Sigmoid colon (tissue), 7 donors: ENCODE results near the gene LARGE1. TPM values are rescaled to one million over a fixed set of nuclear protein-coding genes. Genes with fewer than 3 reads are reported as not detected.

Source experiments
- DNase-seq: peaks from one replicate; pipeline ENCODE4 v3.0.0-alpha.2; 2019
- H3K27ac ChIP-seq, 4 donors: fragments of 200-600 bp; sonication (generic); one replicate each; pipeline ENCODE4 v1.5.1; 2016 to 2019; ENCODE audit warnings: mild to moderate bottlenecking in 1 of 4
- H3K27me3 ChIP-seq, 3 donors: fragments of 200-600 bp; sonication (generic); one replicate each; pipeline ENCODE4 v1.5.1; 2019; ENCODE audit warnings: mild to moderate bottlenecking in 1 of 3
- H3K36me3 ChIP-seq, 4 donors: fragments of 200-600 bp; sonication (generic); one replicate each; pipeline ENCODE4 v1.5.1; 2016 to 2019
- H3K4me1 ChIP-seq, 4 donors: fragments of 200-600 bp; sonication (generic); one replicate each; pipeline ENCODE4 v1.5.1; 2017 to 2019
- H3K4me3 ChIP-seq, 4 donors: fragments of 200-600 bp; sonication (generic); one replicate each; pipeline ENCODE4 v1.5.1; 2017 to 2019; ENCODE audit warnings: mild to moderate bottlenecking in 2 of 4, moderate library complexity in 1 of 4
- H3K9me3 ChIP-seq, 4 donors: fragments of 200-600 bp in 3 of 4; sonication (generic) in 3 of 4; one replicate each; pipeline versions ENCODE4 v1.5.1 to v1.6.1; 2013 to 2019
- CTCF ChIP-seq, 4 experiments: fragments of 450-650 bp in 3 of 4; fragments of 200-600 bp in 1 of 4; IDR thresholded peaks; one replicate each; pipeline ENCODE4 v1.5.1; 2016 to 2019; ENCODE audit warnings: antibody characterized with exemption in 4 of 4, mild to moderate bottlenecking in 3 of 4, moderate library complexity in 2 of 4
- EP300 ChIP-seq, 4 donors: sonication (generic); formaldehyde crosslinking; IDR thresholded peaks; one replicate each; pipeline ENCODE4 v1.6.1; 2017; ENCODE audit warnings: antibody characterized with exemption in 4 of 4
- POLR2A ChIP-seq, 2 donors: fragments of 450-650 bp; IDR thresholded peaks; one replicate each; pipeline ENCODE4 v1.6.1; 2016; ENCODE audit warnings: antibody characterized with exemption in 2 of 2, mild to moderate bottlenecking in 2 of 2, moderate library complexity in 2 of 2
- POLR2AphosphoS5 ChIP-seq, 4 donors: sonication (generic); formaldehyde crosslinking; IDR thresholded peaks; one replicate each; pipeline ENCODE4 v1.6.1; 2017; ENCODE audit warnings: antibody characterized with exemption in 4 of 4
- WGBS, 2 donors: extraction: QIAGEN DNeasy Blood & Tissue Kit; methylation state at CpG; one replicate each; pipeline ENCODE4 v1.1.7; 2013; 5-methylcytosine and 5-hydroxymethylcytosine counted together
- intact Hi-C: fragments of 100-400 bp; cut with DNase I; formaldehyde crosslinking; loops from one replicate; pipeline ENCODE4 v1.15.1; 2023
- polyA plus RNA-seq, 3 donors: library from polyadenylated mRNA; stranded (reverse); fragments of 200-250 nt; gene quantifications; one replicate each; pipeline ENCODE4 v1.2.3, GENCODE V29; 2013
- total RNA-seq, 4 donors: library from RNA; depleted of rRNA; stranded (reverse); fragments of >200 nt; gene quantifications; one replicate each; pipeline ENCODE4 v1.1.0, GENCODE V29; 2016
- donor health status: healthy with polysubstance abuse.
- donor health status: Bipolar disorder and iron deficiency.
- donor health status: healthy.

The LARGE1 gene
- total and polyA plus RNA-seq, 7 donors, result 5.8 to 74.4 (median 38.0) TPM

GRCh38 chr22:33620085-33620484 is 300.2 kb downstream of the LARGE1 start:
- H3K4me1 ChIP-seq, result no peaks in the 10 kb centered on the region
- H3K36me3 ChIP-seq, result peaks cover 0 to 15% (median 3%) of the 10 kb centered on the region in 4 donors
- H3K27ac ChIP-seq, result no peak overlapping the region
- 82 to 88% methylated on average over 4 of the region's 4 CpGs for WGBS, 2 donors
- H3K4me3 ChIP-seq, result no peak overlapping the region
- no peak for TF ChIP-seq POLR2AphosphoS5 (IDR thresholded peaks at IDR 0.05)
- TF ChIP-seq EP300 (IDR thresholded peaks at IDR 0.05), result no peak
- TF ChIP-seq CTCF (IDR thresholded peaks at IDR 0.05), result no peak
- no peak for TF ChIP-seq POLR2A (IDR thresholded peaks at IDR 0.05)
- peaks cover 0 to 3% (median 0%) of the 10 kb centered on the region in 4 donors for H3K9me3 ChIP-seq
- intact Hi-C loops, result no loop called here
- H3K27me3 ChIP-seq, result no peaks in the 10 kb centered on the region
- no peak for DNase-seq

- DNase-seq, result no peak
Measured at GRCh38 chr22:33606504-33606903, 313.8 kb downstream of the LARGE1 start.

GRCh38 chr22:33605666-33606065 is 314.6 kb downstream of the LARGE1 start:
- Histone ChIP-seq H3K27me3 (no peaks in the 10 kb centered on the region), H3K9me3 (peaks cover 0 to 3% (median 0%) of the 10 kb centered on the region in 4 donors), H3K4me1 (no peaks in the 10 kb centered on the region), H3K4me3 (no peak overlapping the region), H3K27ac (no peak overlapping the region), H3K36me3 (peaks cover 0 to 31% (median 0%) of the 10 kb centered on the region in 4 donors)
- intact Hi-C loops, result no loop called here
- TF ChIP-seq POLR2AphosphoS5 (IDR thresholded peaks at IDR 0.05) (no peak), CTCF (IDR thresholded peaks at IDR 0.05) (no peak), EP300 (IDR thresholded peaks at IDR 0.05) (no peak), POLR2A (IDR thresholded peaks at IDR 0.05) (no peak)
- WGBS, 2 donors, result 82 to 88% methylated on average over 11 of the region's 11 CpGs
- DNase-seq, result no peak

More at GRCh38 chr22:33606504-33606903, 313.8 kb downstream of the LARGE1 start:
- Histone ChIP-seq H3K27me3 (no peaks in the 10 kb centered on the region), H3K4me3 (no peak overlapping the region), H3K9me3 (peaks cover 0 to 3% (median 0%) of the 10 kb centered on the region in 4 donors), H3K4me1 (no peaks in the 10 kb centered on the region), H3K27ac (no peak overlapping the region), H3K36me3 (peaks cover 0 to 24% (median 0%) of the 10 kb centered on the region in 4 donors)
- 98% methylated on average over 7 of the region's 7 CpGs for WGBS, 2 donors
- intact Hi-C loops, result no loop called here
- TF ChIP-seq EP300 (IDR thresholded peaks at IDR 0.05) (no peak), POLR2AphosphoS5 (IDR thresholded peaks at IDR 0.05) (no peak), CTCF (IDR thresholded peaks at IDR 0.05) (no peak), POLR2A (IDR thresholded peaks at IDR 0.05) (no peak)

- Histone ChIP-seq H3K4me1 (no peaks in the 10 kb centered on the region), H3K27ac (no peak overlapping the region), H3K27me3 (no peaks in the 10 kb centered on the region), H3K9me3 (no peaks in the 10 kb centered on the region), H3K36me3 (peaks cover 0 to 31% (median 0%) of the 10 kb centered on the region in 4 donors), H3K4me3 (no peak overlapping the region)
- 93 to 94% methylated on average over 6 of the region's 6 CpGs for WGBS, 2 donors
- intact Hi-C loops, result no loop called here
- TF ChIP-seq POLR2A (IDR thresholded peaks at IDR 0.05) (no peak), CTCF (IDR thresholded peaks at IDR 0.05) (no peak), POLR2AphosphoS5 (IDR thresholded peaks at IDR 0.05) (no peak), EP300 (IDR thresholded peaks at IDR 0.05) (no peak)
- no peak for DNase-seq
Measured at GRCh38 chr22:33605221-33605620, 315.1 kb downstream of the LARGE1 start.

- Histone ChIP-seq H3K27ac (no peak overlapping the region), H3K27me3 (no peaks in the 10 kb centered on the region), H3K4me1 (no peaks in the 10 kb centered on the region), H3K9me3 (no peaks in the 10 kb centered on the region), H3K4me3 (no peak overlapping the region), H3K36me3 (peaks cover 0 to 31% (median 0%) of the 10 kb centered on the region in 4 donors)
- 89 to 97% methylated on average over 2 of the region's 2 CpGs for WGBS, 2 donors
- no peak for TF ChIP-seq POLR2A (IDR thresholded peaks at IDR 0.05)
- TF ChIP-seq CTCF (IDR thresholded peaks at IDR 0.05), result no peak
- no peak for TF ChIP-seq POLR2AphosphoS5 (IDR thresholded peaks at IDR 0.05)
- no peak for TF ChIP-seq EP300 (IDR thresholded peaks at IDR 0.05)
- intact Hi-C loops, result no loop called here
- DNase-seq, result no peak
Measured at GRCh38 chr22:33601062-33601461, 319.2 kb downstream of the LARGE1 start.
